ENCODE data around the gene MARCHF5. TPM values are rescaled to one million over a fixed set of nuclear protein-coding genes. Genes with fewer than 3 reads are reported as not detected.

Gene MARCHF5
- total and polyA plus RNA-seq, 10 donors = 6.9 to 39.1 (median 18.5) TPM

DNA sequence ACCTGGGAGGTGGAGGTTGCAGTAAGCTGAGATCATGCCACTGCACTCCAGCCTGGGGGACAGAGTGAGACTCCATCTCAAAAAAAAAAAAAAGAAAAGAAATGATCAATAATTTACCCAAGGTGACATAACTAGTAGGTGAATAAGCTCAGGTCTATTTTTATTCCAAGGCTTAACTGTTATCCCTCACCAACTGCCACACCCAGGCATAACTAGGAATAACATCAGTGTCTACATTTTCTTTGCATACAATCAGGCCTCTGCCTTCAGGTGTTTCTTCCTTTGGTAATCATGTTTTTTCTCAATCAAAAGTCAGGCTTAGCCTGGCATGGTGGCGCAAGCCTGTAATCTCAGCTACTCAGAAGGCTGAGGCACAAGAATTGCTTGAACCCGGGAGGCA lies 26.7 kb upstream of the MARCHF5 start:
- H3K36me3 ChIP-seq = no peaks in the 10 kb centered on the region
- TF ChIP-seq POLR2A (IDR thresholded peaks at IDR 0.05) = no peak
- TF ChIP-seq, protein P1, sequence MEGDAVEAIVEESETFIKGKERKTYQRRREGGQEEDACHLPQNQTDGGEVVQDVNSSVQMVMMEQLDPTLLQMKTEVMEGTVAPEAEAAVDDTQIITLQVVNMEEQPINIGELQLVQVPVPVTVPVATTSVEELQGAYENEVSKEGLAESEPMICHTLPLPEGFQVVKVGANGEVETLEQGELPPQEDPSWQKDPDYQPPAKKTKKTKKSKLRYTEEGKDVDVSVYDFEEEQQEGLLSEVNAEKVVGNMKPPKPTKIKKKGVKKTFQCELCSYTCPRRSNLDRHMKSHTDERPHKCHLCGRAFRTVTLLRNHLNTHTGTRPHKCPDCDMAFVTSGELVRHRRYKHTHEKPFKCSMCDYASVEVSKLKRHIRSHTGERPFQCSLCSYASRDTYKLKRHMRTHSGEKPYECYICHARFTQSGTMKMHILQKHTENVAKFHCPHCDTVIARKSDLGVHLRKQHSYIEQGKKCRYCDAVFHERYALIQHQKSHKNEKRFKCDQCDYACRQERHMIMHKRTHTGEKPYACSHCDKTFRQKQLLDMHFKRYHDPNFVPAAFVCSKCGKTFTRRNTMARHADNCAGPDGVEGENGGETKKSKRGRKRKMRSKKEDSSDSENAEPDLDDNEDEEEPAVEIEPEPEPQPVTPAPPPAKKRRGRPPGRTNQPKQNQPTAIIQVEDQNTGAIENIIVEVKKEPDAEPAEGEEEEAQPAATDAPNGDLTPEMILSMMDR (IDR thresholded peaks at IDR 0.05 in 8 of 11, conservative IDR thresholded peaks at IDR 0.05 in 3 of 11) = no peak
- TF ChIP-seq POLR2AphosphoS5 (IDR thresholded peaks at IDR 0.05) = no peak
- peaks cover 0 to 15% (median 0%) of the 10 kb centered on the region in 6 donors for H3K4me1 ChIP-seq
- intact Hi-C loops (cut with DNase I; ENCODE audit: low total_unique reads) = no loop called here
- H3K4me3 ChIP-seq = no peak overlapping the region
- no peaks in the 10 kb centered on the region for H3K27me3 ChIP-seq (replicated peaks in 1 of 7)
- no peak for DNase-seq
- no peak overlapping the region for H3K27ac ChIP-seq
- WGBS, 5 donors = 91 to 100% (median 94%) methylated on average over 2 of the region's 2 CpGs
- no peaks in the 10 kb centered on the region for H3K9me3 ChIP-seq

DNA sequence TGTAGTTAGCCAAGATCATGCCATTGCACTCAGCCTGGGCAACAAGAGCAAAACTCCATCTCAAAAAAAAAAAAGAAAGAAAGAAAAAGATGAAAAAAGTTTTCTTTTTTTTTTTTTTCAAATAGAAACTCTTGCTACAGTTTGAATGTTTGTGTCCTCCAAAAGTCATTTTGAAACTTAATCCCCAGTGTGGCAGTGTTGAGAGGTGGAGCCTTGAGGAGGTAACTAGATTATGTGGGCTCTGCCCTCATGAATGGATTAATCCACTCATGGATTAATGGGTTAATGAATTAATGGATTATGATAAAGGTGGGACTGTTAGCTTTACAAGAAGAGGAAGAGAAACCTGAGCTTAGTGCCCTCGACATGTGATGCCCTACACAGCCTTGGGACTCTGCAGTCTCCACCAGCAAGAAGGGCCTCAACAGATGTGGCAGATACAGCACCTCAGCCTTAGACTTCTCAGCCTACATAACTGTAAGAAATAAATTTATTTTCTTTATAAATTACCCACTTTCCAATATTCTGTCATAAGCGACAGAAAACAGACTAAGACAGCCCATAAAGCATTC lies 25.2 kb upstream of the MARCHF5 start:
- no peak for TF ChIP-seq POLR2A (IDR thresholded peaks at IDR 0.05)
- no peak for TF ChIP-seq POLR2AphosphoS5 (IDR thresholded peaks at IDR 0.05)
- TF ChIP-seq, protein P1 (IDR thresholded peaks at IDR 0.05 in 8 of 11, conservative IDR thresholded peaks at IDR 0.05 in 3 of 11) = no peak

DNA sequence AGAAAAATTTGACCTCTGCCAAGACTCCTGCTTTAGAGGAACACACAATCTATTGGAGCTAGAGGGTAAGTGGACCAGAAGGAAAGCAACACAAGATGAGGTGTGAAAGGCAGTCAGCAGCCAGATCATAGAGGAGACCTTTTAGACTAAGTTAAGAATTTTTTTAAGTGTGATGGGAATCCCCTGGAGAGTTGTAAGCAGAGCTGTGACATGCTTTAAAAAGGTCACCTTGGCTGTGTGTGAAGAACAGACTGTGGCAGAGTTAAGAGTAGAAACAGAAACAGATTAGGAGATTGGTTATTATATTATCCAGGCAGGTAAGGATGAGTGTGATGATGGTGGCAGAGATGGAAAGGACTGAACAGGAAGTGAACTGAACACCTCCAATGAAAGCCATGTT lies 23.6 kb upstream of the MARCHF5 start:
- Histone ChIP-seq H3K4me3 (no peak overlapping the region), H3K27ac (no peak overlapping the region), H3K27me3 (replicated peaks in 1 of 7) (no peaks in the 10 kb centered on the region), H3K9me3 (no peaks in the 10 kb centered on the region), H3K36me3 (no peaks in the 10 kb centered on the region), H3K4me1 (peaks cover 0 to 15% (median 0%) of the 10 kb centered on the region in 6 donors)
- TF ChIP-seq POLR2A (IDR thresholded peaks at IDR 0.05) = no peak
- TF ChIP-seq POLR2AphosphoS5 (IDR thresholded peaks at IDR 0.05) = no peak
- TF ChIP-seq, protein P1 (IDR thresholded peaks at IDR 0.05 in 8 of 11, conservative IDR thresholded peaks at IDR 0.05 in 3 of 11) = no peak
- DNase-seq = no peak
- intact Hi-C loops (cut with DNase I; ENCODE audit: low total_unique reads) = no loop called here

More for the DNA sequence above, 25.2 kb upstream of the MARCHF5 start:
- Histone ChIP-seq H3K27me3 (replicated peaks in 1 of 7) (no peaks in the 10 kb centered on the region), H3K4me3 (no peak overlapping the region), H3K9me3 (no peaks in the 10 kb centered on the region), H3K27ac (no peak overlapping the region), H3K36me3 (no peaks in the 10 kb centered on the region), H3K4me1 (peaks cover 0 to 15% (median 0%) of the 10 kb centered on the region in 6 donors)
- WGBS, 5 donors = 70 to 80% (median 76%) methylated on average over 2 of the region's 2 CpGs
- intact Hi-C loops (cut with DNase I; ENCODE audit: low total_unique reads) = no loop called here
- no peak for DNase-seq

DNA sequence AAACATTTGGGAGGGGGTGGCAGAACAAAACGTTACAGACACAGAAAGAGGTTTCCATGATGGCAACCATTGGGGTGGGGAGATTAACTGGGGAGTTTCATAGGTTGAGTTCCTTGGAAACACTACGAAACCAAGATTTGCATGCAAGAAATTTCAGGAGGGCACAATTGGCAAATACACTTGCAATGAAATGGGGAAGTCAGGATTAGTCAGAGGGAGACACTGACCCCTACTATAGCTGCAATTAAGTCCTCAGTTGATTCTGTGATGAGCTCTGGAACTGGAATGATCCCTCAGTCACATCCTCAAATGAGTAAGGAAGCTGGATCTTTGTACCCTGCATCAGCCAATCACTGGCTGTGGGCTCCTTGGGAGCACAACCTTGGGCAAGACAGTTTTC lies 22.2 kb upstream of the MARCHF5 start:
- no peak for DNase-seq
- Histone ChIP-seq H3K4me1 (peaks cover 0 to 15% (median 0%) of the 10 kb centered on the region in 6 donors), H3K36me3 (no peaks in the 10 kb centered on the region), H3K4me3 (no peak overlapping the region), H3K9me3 (no peaks in the 10 kb centered on the region), H3K27me3 (replicated peaks in 1 of 7) (no peaks in the 10 kb centered on the region), H3K27ac (no peak overlapping the region)
- 64 to 83% (median 77%) methylated on average over 2 of the region's 2 CpGs for WGBS, 5 donors
- intact Hi-C loops (cut with DNase I; ENCODE audit: low total_unique reads) = no loop called here
- TF ChIP-seq POLR2A (IDR thresholded peaks at IDR 0.05) (no peak), POLR2AphosphoS5 (IDR thresholded peaks at IDR 0.05) (no peak)
- TF ChIP-seq, protein P1 (IDR thresholded peaks at IDR 0.05 in 8 of 11, conservative IDR thresholded peaks at IDR 0.05 in 3 of 11) = no peak

Measured in spleen (tissue), 11 donors.